CD4-positive, alpha-beta T cell treated with Interferon gamma for 1 hour (primary cell): ENCODE results near the gene COL7A1.
"Not testable (repeated sequence)": the region's sequence is repeated elsewhere in the genome, so short reads cannot be mapped to it uniquely, and the experiment has no call there.

Experiments used
- DNase-seq: peaks from one replicate; pipeline ENCODE4 v3.0.0-alpha.2; 2020

The COL7A1 gene

DNA sequence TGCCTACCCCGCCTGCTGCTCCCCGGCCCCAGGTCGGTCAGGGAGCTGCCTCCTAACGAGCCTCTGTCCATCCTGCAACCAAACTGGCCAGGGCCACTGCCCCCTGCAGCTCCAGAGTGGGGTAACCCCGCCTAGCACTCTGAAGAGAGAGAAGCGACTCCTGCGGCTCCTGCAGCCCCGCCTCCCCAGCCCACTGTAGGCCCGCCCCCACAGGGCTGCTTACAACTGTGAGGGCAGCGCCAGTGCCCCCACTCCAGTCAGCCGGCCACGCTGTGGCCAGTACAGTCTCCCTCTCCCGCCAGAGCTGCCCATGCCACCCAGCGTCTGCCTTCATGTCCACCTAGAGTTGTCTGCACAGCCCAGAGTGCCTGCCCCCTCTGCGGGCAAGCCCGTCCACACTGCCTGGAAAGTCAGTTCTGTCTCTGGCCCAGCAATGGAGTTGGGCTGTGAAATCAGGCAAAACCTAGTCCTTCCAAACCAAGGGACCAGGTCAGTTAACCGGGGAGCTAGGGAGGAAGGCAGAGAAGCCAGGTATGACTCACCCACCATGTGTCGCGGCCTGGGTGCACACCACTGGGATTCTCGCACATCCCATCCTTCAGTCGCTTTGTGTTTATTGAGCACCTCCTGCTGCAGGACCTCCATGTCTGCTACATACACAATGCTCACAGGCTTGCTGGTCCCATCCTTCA, 33.9 kb downstream of the COL7A1 start:
- DNase-seq = peak; percentile 28

DNA sequence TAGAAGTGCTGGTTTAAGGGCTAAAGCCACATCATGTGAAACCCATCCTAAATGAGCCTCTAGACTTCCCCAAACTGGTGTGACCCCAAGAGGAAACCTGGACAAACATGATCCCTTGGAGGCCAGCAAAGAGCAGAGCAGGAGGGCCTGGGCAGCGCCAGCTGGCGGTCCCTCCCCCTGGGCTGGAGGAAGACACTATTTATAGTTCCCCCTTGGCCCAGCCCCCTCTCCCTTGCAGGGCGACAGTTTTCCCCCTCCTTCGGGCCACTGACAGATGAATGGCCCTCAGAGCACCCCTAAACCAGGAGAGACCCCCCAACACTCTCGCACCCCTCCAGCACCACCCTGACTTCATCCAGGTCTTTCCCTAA, 34.5 kb downstream of the COL7A1 start:
- no peak for DNase-seq

DNA sequence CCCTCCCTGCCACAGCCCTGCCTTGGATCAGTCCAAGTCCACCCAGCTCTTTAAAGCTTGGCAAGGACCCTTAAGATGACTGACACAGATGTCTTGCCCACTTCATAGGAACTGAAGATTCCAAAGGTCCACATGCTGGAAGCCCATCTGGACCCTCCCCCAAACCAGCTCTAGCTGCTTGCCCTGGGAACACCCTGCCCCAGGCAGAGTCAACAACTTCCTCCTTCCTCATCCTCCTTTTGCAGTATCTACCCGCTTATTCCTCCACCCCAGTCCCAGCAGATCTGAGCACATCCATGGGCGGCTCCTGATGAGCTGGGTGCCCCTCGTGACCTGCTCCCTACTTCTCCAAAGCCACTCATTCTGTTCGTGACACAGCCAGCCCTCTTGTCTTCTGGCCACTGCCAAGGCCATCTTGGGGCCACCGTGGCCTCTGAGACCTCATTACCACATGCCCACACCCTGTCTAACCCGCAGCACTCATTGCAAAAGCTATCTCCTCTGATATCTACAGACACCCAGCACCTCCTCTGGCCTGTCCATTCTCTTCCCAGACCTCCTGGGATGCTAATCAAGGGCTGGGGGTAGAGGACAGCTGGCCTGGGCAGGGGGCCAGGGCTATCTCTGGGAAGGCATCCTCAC, 36.5 kb downstream of the COL7A1 start:
- DNase-seq = peak; percentile 81

DNA sequence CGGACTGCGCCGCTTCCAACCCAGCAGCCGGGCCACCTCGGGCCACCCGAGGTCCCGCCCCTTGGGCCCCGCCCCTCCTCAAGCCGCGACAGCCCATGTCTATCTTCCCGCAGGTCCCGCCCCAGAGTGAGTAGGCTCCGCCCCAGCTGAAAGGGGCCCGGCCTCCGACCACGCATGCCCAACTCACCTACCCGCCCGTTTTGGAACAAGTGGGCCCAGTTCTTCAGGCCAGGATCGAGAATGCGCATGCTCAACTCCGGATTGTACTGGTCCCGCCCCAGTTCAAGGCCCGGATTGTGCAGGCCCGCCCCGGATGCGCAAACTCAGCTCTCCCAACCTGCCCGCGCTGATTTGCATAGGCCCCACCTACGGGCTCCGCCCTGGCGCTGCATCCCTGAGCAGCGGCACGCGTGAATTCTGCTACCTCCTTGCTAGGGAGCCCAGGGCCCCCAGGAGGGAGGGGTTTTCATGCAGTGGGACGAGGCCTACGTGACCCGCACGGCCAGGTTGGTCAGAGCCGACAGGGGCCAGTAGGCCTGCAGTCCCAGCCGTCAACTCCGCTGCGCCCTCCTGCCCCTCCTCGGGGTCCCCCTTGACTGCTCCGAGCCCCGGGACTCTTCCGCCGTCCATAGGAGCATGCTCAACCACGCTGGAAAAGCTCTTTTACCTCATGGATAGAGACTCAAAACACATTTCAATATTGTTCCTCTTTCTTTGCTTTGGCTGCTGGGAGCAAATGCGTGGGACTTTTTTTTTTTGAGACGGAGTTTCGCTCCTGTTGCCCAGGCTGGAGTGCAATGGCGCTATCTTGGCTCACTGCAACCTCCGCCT, 38.1 kb downstream of the COL7A1 start, which contains the start of gene PFKFB4:
PFKFB4 (minus strand) TSS at position 8 of the 831 bp plus-strand sequence. CDS start 26 bp downstream, outside the sequence.
- peak; percentile 100 for DNase-seq

DNA sequence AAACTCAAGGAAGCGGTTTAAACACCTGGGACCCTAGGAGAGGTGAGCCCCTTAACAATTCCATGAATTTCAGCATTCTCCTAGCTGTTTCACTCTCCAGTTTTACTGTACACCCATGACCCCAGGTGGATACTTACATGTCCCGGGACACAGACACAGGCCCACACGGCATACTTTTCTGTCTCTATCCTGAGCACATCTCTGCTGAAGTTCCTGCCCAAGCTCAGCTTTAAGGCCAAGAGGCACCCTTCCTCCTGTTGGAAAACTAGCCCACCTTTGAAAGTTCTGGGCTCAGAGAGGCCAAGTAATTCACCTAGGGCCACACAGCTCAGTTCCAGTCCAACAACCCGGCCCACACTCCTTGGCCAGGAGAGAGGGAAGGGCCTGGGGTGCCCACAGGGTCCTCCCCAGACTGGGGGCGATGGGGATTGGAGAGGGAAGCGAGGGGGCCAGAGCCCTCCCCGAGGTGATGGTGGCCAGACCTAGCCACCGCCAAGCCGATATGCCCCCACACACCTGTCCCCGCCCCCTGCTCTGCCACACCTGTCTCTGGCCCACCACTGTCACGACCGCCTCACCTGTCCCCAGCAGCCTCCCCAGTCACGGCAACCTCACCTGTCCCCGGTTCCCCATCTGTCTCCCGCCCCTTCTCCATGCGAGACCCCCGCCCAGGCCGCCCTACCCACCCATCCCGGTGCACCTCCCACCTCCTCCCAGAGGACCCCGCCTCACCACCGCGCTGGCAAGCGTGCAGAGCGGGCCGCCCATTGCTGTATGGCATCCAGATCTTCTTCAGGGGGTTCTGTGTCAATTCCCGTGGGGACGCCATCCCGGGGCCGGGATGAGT, 39.0 kb downstream of the COL7A1 start:
- no peak for DNase-seq

DNA sequence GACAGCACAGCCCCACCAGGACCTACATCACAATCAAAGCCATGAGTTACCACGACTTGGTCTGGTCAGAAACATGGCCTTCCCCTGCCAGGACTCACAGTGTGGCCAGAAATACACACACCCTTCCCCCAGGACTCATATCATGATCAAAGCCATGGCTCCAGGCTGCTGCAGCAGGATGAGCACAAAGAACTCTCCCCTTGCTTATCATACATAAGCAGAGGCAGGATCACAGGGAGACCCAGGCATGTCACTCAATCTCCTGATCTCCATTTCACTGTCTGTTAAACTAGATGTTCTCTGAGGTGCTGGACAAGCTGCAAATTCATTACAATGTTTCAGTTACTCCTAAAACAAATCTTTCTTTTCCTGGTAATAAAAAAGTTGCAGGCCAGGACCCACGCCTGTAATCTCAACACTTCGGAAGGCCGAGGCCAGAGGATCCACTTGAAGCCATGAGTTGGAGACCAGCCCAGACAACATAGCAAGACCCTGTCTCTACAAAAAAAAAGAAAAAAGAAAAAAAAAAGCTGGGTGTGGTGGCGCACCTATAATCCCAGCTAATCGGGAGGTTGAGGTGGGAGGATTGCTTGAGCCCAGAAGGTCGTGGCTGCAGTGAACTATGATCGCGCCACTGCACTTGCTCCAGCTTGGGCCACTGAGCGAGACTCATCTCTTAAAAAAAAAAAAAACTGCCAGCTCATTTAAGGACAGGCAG, 39.7 kb downstream of the COL7A1 start:
- no peak for DNase-seq

DNA sequence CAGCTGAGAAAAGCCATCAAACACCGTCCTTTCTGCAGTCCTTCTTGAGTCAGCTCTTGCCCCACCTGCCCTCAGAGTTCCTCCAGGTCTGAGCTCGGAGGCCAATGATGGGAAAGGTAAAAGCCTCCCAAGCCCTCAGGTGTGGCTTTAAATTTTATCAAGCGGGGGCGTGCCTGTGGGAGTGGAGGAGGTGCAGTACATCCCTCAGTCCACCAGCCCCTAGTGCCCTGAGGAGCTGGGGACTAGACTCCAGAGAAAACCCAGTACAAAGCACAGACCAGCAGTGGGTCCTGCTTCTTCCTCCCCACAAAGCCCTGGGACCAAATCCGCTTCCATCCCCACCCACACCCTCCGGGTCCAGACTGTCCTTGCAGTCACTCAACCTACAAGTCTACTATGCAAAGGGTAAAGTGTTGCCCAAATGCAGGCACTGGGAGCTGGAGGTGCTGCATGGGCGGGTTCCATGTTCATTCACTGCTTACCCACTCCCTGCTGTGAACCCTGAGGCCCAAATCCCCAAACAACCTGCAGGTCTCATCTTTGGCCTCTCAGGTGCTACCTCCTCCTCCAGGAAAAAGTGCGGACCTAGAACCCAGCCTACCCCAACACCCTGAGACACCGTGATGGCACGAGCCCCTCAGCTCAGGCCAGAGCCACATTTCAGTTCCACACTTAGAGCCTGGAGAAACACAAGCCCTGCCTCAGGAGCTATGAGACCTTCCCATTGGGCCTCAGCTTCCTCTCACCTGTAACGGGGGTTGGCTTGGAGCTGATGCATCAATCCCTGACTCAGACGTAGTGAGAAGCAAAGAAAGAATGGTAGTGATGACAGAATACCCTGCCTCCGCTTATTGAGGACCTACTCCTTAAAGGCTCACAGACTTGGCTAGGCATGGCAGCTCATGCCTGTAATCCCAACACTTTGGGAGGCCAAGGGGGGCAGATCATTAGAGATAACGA, 41.0 kb downstream of the COL7A1 start:
- no peak for DNase-seq

DNA sequence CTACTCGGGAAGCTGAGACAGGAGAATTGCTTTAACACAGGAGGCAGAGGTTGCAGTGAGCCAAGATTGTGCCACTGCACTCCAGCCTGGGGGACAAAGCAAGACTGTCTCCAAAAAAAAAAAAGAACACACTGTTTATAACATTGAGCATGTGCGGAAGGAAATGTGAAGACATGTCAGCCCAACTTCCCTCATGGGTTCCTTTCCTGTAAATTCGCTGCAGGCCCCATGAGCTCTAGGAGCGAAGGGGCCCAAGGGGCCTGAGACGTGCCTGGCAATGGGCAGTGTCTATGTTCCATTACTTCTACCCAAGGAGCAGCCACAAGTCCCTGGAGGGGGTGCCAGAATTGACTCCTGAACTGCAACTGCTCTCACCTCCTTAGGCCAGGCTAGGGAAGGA, 41.8 kb downstream of the COL7A1 start:
- DNase-seq = no peak

DNA sequence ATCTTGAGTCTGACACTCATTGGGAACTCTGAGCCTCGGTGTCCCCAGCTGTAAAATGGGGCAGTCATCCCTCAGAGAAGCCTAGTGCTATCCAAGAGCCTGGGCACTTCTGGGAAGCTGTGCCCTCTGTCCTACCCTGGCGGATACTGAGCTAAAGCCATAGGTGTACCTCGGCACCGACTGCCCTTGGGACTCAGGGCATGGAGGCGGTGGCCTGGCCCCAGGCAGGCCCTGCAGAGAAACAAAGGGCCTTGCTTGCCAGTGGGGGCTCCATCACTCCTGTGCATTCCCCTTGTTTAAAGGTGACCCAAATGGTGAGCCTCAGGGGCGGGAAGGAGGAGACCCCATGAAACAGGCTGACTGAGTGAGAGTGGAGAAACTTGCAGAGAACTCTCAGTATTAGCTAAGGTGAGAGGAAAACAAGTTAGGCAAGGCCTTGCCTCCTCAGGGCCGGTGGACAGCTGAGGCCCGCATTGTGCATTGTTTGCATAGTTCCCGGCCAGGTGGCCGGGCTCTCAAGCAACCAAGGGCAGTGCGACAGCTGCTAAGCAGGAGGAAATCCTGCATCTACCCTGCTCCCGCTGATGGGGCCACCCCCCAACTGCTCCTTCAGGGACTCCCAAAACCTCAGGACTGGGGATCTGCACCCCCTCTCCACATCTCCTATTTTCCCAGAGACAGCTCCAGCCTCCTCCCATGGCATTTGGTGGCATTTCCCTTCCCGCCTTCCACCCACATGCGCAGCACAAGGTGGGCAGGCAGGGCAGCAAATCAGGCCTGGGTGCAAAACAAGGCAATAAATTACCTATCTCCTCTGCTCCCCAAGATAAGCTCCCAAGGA, 42.8 kb downstream of the COL7A1 start:
- DNase-seq = no peak

DNA sequence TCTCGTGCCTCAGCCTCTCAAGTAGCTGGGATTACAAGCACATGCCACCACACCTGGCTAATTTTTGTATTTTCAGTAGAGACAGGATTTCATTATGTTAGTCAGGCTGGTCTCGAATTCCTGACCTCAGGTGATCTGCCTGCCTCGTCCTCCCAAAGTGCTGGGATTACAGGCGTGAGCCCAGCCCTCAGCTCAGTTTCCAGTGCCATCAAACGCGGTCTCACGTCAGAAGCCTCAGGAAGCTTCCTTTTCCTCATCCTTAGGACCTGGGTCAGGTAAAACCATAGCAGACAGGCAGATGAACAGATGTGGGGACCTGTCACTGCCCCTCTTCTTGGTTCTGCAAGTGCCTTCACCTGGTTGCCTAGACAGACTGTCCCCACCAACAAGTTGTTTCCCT, 43.5 kb downstream of the COL7A1 start:
- not testable (repeated sequence) for DNase-seq

DNA sequence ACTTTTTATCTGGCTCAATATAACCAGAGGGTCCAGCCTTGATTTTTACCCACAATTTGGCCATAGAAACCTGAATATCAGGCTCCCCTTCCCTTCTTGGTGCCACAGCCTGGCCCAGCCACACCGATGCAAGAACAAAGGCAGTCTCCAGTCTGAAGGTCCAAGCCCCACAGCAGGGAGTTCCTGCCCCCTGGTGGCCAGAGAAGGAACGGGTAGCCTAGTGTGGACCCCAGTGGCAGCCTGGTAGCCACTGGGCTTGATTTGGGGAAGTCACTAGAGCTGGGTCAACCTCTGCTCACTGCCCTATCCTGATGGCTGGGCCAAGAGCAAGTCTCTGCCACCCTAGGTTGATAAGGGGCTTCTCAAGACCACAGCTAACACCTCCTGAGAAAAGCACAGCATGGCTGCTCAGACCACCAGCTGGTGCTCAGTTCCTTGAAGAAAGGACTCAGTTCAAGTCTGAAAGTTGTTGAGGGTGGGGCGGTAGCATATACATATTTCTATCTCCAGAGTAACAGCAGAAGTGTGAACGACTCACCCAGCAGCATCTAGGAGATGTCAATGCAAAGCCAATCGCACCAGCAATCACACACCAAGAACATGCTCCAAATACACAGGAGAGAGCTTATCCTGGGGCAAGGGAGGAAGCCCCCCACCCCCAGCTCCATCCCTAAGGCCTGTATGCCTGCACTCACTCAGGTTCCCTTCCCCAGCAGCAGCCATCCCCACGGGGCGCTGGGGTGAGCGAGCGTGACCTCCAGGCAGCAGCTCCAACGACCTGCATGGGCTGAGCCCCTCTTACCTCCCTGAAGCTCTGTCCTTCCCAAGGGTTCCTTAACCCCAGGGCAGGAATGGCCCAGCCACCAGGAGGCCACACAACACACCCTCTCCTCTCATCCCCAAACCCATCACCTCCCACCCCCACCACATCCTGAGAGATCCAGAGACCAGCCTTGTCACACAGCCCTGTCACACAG, 46.1 kb downstream of the COL7A1 start:
- DNase-seq = peak; percentile 83

DNA sequence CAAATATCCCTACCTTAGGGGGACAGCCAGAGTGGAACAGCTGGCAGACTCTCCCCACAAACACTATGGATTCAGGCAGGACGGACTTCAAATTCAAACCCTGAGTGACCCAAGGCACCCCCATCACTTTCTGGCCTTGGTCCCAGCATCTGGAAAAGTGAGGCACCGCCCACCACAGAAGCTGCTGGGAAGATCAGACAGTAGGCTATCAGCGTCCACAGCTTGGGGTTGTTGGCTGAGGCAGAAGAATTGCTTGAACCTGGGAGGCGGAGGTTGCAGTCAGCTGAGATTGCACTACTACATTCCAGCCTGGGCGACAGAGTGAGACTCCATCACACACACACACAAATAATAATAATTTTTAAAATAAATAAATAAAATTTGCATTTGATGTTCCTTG, 47.0 kb downstream of the COL7A1 start:
- DNase-seq = no peak

DNA sequence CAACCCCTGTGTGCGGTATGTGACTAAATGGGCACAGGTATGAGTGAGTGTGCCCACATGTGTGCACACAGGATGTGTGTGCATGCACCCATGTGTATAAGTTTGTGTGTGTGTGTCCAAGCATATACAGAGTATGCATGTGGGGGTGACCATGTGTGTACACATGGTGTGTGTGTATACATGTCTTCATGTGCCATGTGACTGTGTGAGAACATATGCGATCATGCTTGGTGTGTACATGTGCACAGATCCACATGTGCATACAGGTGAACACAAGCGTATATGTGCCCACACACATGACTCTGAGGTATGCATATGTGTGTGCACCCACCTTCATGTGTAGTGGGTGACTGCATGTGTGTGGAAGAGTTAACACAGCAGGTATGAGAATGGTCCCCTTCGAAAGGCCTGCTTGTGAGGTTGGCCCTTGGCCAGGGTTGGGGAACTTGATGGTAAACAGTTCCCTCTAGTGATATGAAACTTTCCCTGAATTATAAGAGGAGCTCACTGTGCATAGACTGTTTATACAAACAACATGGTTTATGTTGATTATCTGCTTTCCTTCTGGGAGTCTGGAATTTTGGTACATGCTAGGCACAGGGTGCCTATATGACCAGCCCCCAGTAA, 48.8 kb downstream of the COL7A1 start:
- no peak for DNase-seq

DNA sequence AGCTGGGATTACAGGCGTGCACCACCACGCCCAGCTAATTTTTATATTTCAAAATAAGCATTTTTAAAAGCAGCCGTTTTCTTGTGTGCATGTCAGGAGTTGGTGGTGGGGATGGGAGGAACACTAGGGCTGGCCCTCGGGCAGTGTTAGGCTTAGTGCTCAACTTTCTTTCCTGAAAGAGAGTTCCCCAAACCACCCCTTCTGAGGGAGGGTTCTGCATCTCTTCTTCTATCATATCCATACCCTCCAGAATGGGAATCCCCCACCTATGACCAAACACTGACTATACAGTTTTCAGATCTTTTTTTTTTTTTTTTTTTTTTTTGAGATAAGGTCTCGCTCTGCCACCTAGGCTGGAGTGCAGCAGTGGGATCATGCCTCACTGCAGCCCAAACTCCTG, 51.0 kb downstream of the COL7A1 start:
- no peak for DNase-seq

DNA sequence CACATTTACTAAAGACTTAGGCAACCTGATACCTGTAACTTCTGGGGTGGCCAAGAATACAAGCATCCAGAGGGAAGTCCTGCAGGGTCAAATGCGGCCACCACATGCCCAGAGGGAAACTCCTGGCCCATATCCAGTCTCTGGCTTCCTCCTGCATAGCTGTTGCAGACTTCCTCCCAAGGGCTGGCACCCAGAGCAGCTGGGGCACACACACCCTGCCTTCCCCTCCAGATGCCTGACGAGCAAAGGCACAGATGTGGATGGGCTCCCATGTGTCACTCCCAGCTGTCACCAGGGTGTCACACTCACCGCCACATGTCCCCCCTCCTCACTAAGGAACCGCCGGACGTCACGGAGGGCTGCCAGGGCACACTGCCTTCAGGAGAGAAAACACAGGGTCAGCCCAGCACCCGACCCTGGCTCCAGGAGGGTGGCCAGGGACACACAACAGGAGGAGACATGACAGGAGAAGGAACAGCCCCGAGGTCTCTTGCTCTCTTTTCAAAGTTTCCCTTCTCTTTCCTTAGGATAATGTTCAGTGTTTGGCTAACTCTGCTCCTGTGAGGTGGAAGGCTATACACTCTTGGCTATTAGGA, 51.8 kb downstream of the COL7A1 start:
- DNase-seq = peak; percentile 25

DNA sequence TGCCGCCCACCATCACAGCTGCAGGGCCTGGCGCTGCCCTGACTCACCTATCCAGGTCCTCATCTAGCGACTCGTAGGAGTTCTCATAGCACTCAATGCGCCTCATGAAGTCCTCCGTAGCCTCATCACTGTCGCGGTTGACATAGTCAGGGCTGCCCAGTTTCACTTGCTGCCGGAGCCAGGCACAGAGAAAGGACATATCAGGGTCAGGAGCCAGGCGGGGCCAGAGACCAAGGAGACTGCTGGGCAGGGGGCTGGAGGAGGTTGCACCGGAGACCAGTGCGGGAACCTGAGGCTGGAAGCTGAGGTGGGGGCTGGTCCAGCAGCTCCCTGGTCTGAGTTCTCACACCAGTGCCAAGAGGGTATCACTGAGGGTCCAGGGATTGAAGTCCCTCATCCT, 56.7 kb downstream of the COL7A1 start:
- DNase-seq = no peak

DNA sequence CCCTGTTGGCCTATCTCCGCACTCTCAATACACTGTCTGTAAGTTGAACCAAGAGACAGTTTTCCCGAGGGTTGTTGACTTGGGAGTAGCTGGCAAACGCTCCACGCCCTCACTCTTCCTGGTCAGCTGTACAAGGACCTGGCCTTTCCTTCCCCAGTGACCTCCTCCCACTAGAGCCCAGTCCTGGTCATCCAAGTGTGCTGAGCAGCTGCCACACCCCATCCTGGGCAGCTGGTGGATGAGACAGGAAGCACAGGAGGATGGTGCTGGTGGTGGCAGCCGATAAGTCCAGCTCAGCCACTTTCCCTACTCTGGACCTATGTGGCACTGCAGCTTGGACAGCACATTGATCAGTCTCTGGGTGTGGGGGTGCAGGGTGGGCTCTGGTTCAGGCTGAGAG, 58.3 kb downstream of the COL7A1 start:
- DNase-seq = no peak

DNA sequence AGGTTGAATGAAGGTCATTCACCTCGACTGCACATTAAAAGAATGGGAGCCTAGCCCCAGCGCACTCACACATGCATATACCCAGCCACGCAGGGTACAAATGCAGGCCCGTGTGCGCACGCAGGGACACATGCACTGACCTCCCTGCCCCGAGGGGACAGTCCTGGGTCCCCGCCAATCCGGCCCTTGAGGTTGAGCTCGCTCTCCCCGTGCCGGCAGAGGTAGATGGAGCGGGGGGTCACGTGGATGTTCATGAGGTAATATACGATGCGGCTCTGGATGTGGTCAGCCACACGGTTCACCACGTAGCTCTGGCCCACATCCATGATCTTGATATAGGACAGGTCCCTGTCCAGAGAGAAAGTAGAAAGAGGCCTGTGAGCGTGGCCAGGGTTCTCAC, 59.0 kb downstream of the COL7A1 start:
- DNase-seq = no peak
